IMR-90 (cell line): Measurements from ENCODE around the gene ATP6AP1. TPM values are rescaled to one million over a fixed set of nuclear protein-coding genes. Genes with fewer than 3 reads are reported as not detected.

ENCODE experiments used
- ATAC-seq: fragments of 200-7000 bp; cut with Tn5 transposase; 2 replicates; pipeline ENCODE4 v1.9.1; 2020; ENCODE audit warnings: low read depth, mild to moderate bottlenecking, moderate library complexity
- BruUV-seq: library from RNA; stranded (reverse); fragments of 400-500 nt; replicated peaks from 2 replicates; lab custom pipeline; 2021; lab: Mats Ljungman, UMichigan
- CTCF ChIA-PET: fragments of 300-600 bp; formaldehyde crosslinking; extraction: SDS; loops from one replicate; lab custom pipeline; 2021; ENCODE audit warnings: antibody characterized with exemption; lab: Yijun Ruan, JAX
- POLR2A ChIA-PET: fragments of 300-600 bp; sonication (Branson Sonifier 250); formaldehyde crosslinking; loops from one replicate; lab custom pipeline; 2022; ENCODE audit warnings: antibody characterized with exemption; ENCODE audit not compliant: unreplicated experiment; lab: Charles Lee
- DNase-seq: peaks from one replicate; pipeline ENCODE4 v3.0.0; 2013
- H2AFZ ChIP-seq: replicated peaks from 2 replicates; pipeline ENCODE3; 2013; ENCODE audit warnings: low read length, mild to moderate bottlenecking; ENCODE audit not compliant: poor library complexity
- H2AK5ac ChIP-seq: 2 replicates; pipeline ENCODE4 v1.6.1; 2013; ENCODE audit warnings: low read depth, low read length, inconsistent platforms
- H2AK9ac ChIP-seq: replicated peaks from 2 replicates; pipeline ENCODE3; 2013; ENCODE audit warnings: mild to moderate bottlenecking, low read depth, low read length, moderate library complexity; ENCODE audit not compliant: poor library complexity
- H2BK120ac ChIP-seq: 2 replicates; pipeline ENCODE4 v1.6.1; 2013; ENCODE audit warnings: low read depth, low read length, inconsistent platforms
- H2BK15ac ChIP-seq: 3 replicates; pipeline ENCODE4 v1.6.1; 2013; ENCODE audit warnings: low read depth, low read length, inconsistent platforms
- H2BK20ac ChIP-seq: 2 replicates; pipeline ENCODE4 v1.6.1; 2013; ENCODE audit warnings: low read depth, mild to moderate bottlenecking, inconsistent platforms, low read length, moderate library complexity
- H2BK5ac ChIP-seq: 2 replicates; pipeline ENCODE4 v1.6.1; 2013; ENCODE audit warnings: mild to moderate bottlenecking, low read depth, low read length, inconsistent platforms; ENCODE audit not compliant: poor library complexity, severe bottlenecking
- H3K14ac ChIP-seq: replicated peaks from 2 replicates; pipeline ENCODE4 v1.6.1; 2013; ENCODE audit warnings: low read depth, low read length, inconsistent platforms
- H3K18ac ChIP-seq: 2 replicates; pipeline ENCODE4 v1.6.1; 2013; ENCODE audit warnings: low read depth, low read length, control low read depth
- H3K23ac ChIP-seq: 2 replicates; pipeline ENCODE4 v1.6.1; 2013; ENCODE audit warnings: low read depth, low read length, inconsistent platforms
- H3K27ac ChIP-seq: 2 replicates; pipeline ENCODE4 v1.5.1; 2013; ENCODE audit warnings: mild to moderate bottlenecking, control low read depth, low read length; ENCODE audit not compliant: insufficient read depth
- H3K27me3 ChIP-seq: 2 replicates; pipeline ENCODE4 v1.6.1; 2013; ENCODE audit warnings: low read length; ENCODE audit not compliant: control insufficient read depth, insufficient read depth
- H3K36me3 ChIP-seq: 2 replicates; pipeline ENCODE4 v1.6.1; 2013; ENCODE audit warnings: low read length, mixed read lengths; ENCODE audit not compliant: control insufficient read depth, insufficient read depth
- H3K4ac ChIP-seq: 2 replicates; pipeline ENCODE4 v1.6.1; 2013; ENCODE audit warnings: low read depth, low read length, inconsistent platforms
- H3K4me1 ChIP-seq: 2 replicates; pipeline ENCODE4 v1.6.1; 2013; ENCODE audit warnings: low read length, mixed read lengths; ENCODE audit not compliant: control insufficient read depth, insufficient read depth
- H3K4me2 ChIP-seq: 2 replicates; pipeline ENCODE4 v1.6.1; 2013; ENCODE audit warnings: low read depth, mild to moderate bottlenecking, control low read depth, low read length, moderate library complexity
- H3K4me3 ChIP-seq: 2 replicates; pipeline ENCODE4 v1.5.1; 2013; ENCODE audit warnings: low read depth, mild to moderate bottlenecking, control low read depth, low read length, moderate library complexity; ENCODE audit not compliant: insufficient read depth
- H3K56ac ChIP-seq: 2 replicates; pipeline ENCODE4 v1.6.1; 2013; ENCODE audit warnings: low read length, inconsistent platforms; ENCODE audit not compliant: insufficient read depth; ENCODE audit errors: extremely low read depth
- H3K79me1 ChIP-seq, 2 experiments: 2 replicates each; pipeline ENCODE4 v1.6.1; 2013; ENCODE audit warnings: low read length in 2 of 2, inconsistent platforms in 1 of 2, low read depth in 1 of 2
- H3K9ac ChIP-seq: 2 replicates; pipeline ENCODE4 v1.6.1; 2013; ENCODE audit warnings: low read depth, low read length, control low read depth
- H3K9me1 ChIP-seq: 2 replicates; pipeline ENCODE4 v1.6.1; 2013; ENCODE audit warnings: low read length, inconsistent platforms; ENCODE audit not compliant: insufficient read depth
- H3K9me3 ChIP-seq: 2 replicates; pipeline ENCODE4 v1.6.1; 2013; ENCODE audit warnings: low read length; ENCODE audit not compliant: control insufficient read depth, insufficient read depth
- H4K20me1 ChIP-seq: 2 replicates; pipeline ENCODE4 v1.6.1; 2013; ENCODE audit warnings: low read length, inconsistent platforms; ENCODE audit not compliant: insufficient read depth
- H4K5ac ChIP-seq: 2 replicates; pipeline ENCODE4 v1.6.1; 2013; ENCODE audit warnings: mild to moderate bottlenecking, low read depth, low read length, control low read depth
- H4K8ac ChIP-seq, 2 experiments: 2 replicates each; pipeline ENCODE4 v1.6.1; 2013; ENCODE audit warnings: low read depth in 2 of 2, low read length in 2 of 2, control low read depth in 1 of 2, inconsistent platforms in 1 of 2
- H4K91ac ChIP-seq: 2 replicates; pipeline ENCODE4 v1.6.1; 2013; ENCODE audit warnings: low read depth, low read length, inconsistent platforms; ENCODE audit not compliant: insufficient read depth
- BHLHE40 ChIP-seq: fragments of 150-350 bp; IDR thresholded peaks from 2 replicates; pipeline ENCODE4 v1.6.1; 2016; ENCODE audit warnings: mild to moderate bottlenecking, low read depth, low read length
- CEBPB ChIP-seq: IDR thresholded peaks from 2 replicates; pipeline ENCODE4 v1.6.1; 2012; ENCODE audit warnings: low read depth, low read length, improper control_type of control experiment
- CHD1 ChIP-seq: IDR thresholded peaks from 2 replicates; pipeline ENCODE4 v1.6.1; 2012; ENCODE audit warnings: low read depth, low read length, improper control_type of control experiment
- FOS ChIP-seq: fragments of 150-350 bp; IDR thresholded peaks from 2 replicates; pipeline ENCODE4 v1.6.1; 2016; ENCODE audit warnings: low read depth, low read length
- MAFK ChIP-seq: IDR thresholded peaks from 2 replicates; pipeline ENCODE4 v1.6.1; 2012; ENCODE audit warnings: low read depth, low read length, improper control_type of control experiment
- MXI1 ChIP-seq: IDR thresholded peaks from 2 replicates; pipeline ENCODE4 v1.6.1; 2012; ENCODE audit warnings: low read depth, mild to moderate bottlenecking, low read length, moderate library complexity, borderline replicate concordance
- NFE2L2 ChIP-seq: fragments of 150-350 bp; IDR thresholded peaks from 2 replicates; pipeline ENCODE4 v1.6.1; 2016; ENCODE audit warnings: low read depth, mild to moderate bottlenecking, low read length
- RAD21 ChIP-seq: IDR thresholded peaks from 2 replicates; pipeline ENCODE4 v1.6.1; 2012; ENCODE audit warnings: low read length, improper control_type of control experiment
- WGBS, 2 experiments: methylation state at CpG; one replicate each; pipeline versions ENCODE4 v1.1.5 to v1.1.7; 2013; ENCODE audit warnings: missing lambda C conversion rate in 2 of 2; ENCODE audit not compliant: insufficient read length in 1 of 2; ENCODE audit errors: extremely low coverage in 2 of 2; 5-methylcytosine and 5-hydroxymethylcytosine counted together
- dilution Hi-C: fragments of 300-500 bp; cut with HindIII; formaldehyde crosslinking; loops from one replicate; pipeline ENCODE4 v1.14.3; 2018; ENCODE audit warnings: low sequenced_read_pairs; ENCODE audit not compliant: unreplicated experiment
- in situ Hi-C: fragments of 300-500 bp; cut with MboI; formaldehyde crosslinking; loops from 3 replicates; pipeline ENCODE4 v1.14.3; 2019; ENCODE audit warnings: low sequenced_read_pairs, inconsistent platforms, mixed read lengths
- intact Hi-C: fragments of 100-400 bp; cut with micrococcal nuclease; formaldehyde crosslinking; loops from 2 replicates; pipeline ENCODE4 v1.10.0; 2022
- polyA plus RNA-seq, 3 experiments: library from polyadenylated mRNA; depleted of rRNA; stranded (reverse); fragments of >200 nt; gene quantifications; 2 replicates each; pipeline ENCODE4 v1.2.3, GENCODE V29; 2012; ENCODE audit warnings: low replicate concordance in 1 of 3
- total RNA-seq: library from RNA; depleted of rRNA; stranded (reverse); fragments of >200 nt; gene quantifications from 2 replicates; pipeline ENCODE4 v1.2.3, GENCODE V29; 2012
- TF ChIP-seq, protein P1 (sequence below): conservative IDR thresholded peaks from 2 replicates; pipeline ENCODE4 v1.5.1; 2012; ENCODE audit warnings: mild to moderate bottlenecking, low read depth, low read length, improper control_type of control experiment
- TF ChIP-seq, protein P2 (sequence below): fragments of 150-350 bp; IDR thresholded peaks from 2 replicates; pipeline ENCODE4 v1.6.1; 2016; ENCODE audit warnings: low read depth, mild to moderate bottlenecking, low read length, moderate library complexity, borderline replicate concordance
- TF ChIP-seq, protein P3 (sequence below): fragments of 150-350 bp; IDR thresholded peaks from 2 replicates; pipeline ENCODE4 v1.6.1; 2017; ENCODE audit warnings: mild to moderate bottlenecking, antibody characterized with exemption, low read length, low read depth

ATP6AP1 gene
- total and polyA plus RNA-seq, 2 of the 4 experiments (the other 2 are of a cell fraction), result 13.8 to 96.7 TPM

DNA sequence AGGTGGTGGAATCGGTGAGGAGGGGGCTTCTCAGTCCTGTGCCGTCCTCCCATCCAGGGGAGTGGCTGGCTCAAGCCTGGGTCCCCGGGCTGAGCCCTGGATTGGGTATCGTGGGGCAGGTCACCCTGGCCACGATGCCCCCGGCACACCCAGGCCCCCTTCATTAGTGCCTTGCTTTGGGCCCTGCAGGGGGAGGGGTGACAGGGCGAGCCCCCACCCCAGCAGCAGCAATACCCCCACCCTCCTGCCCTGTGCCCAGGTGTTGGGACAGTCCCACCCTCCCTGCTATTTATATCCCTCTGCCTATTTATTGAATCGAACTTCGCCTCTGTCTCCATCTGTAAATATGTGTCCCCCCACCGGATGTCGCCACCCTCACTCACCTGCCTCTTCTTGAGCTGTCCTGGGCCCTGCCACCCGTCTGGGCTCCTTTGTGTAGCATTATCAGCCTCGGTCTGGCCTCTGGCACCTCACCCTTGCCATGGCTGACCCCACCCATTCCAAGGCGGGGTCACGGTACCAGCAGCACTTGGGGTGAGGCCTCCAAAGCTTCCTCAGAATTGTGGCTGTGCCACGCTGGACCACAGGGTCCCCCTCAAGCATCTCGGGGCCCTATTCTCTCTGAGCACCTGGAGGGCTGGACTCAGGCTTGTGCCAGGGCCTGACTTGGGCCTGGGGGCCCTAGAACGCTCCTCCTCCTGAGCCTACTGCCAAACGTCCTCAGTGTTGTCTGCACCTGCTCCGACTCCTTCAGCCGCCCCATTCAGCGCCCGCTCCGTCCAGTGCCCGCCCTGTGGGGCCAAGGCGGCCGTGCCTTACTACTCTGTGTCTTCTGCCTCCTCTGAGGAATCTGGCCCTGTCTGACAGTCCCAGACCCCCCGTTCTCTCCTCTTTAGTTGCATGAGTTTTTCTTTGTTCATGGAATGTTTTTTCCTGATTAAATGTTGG, 44.5 kb downstream of the ATP6AP1 start:
- H2AFZ ChIP-seq, result no peak overlapping the region
- TF ChIP-seq, protein P1, sequence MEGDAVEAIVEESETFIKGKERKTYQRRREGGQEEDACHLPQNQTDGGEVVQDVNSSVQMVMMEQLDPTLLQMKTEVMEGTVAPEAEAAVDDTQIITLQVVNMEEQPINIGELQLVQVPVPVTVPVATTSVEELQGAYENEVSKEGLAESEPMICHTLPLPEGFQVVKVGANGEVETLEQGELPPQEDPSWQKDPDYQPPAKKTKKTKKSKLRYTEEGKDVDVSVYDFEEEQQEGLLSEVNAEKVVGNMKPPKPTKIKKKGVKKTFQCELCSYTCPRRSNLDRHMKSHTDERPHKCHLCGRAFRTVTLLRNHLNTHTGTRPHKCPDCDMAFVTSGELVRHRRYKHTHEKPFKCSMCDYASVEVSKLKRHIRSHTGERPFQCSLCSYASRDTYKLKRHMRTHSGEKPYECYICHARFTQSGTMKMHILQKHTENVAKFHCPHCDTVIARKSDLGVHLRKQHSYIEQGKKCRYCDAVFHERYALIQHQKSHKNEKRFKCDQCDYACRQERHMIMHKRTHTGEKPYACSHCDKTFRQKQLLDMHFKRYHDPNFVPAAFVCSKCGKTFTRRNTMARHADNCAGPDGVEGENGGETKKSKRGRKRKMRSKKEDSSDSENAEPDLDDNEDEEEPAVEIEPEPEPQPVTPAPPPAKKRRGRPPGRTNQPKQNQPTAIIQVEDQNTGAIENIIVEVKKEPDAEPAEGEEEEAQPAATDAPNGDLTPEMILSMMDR, result no peak
- TF ChIP-seq MXI1 (no peak), CHD1 (no peak), NFE2L2 (no peak), CEBPB (no peak), RAD21 (no peak), FOS (no peak), MAFK (no peak), BHLHE40 (no peak)
- TF ChIP-seq, protein P2, sequence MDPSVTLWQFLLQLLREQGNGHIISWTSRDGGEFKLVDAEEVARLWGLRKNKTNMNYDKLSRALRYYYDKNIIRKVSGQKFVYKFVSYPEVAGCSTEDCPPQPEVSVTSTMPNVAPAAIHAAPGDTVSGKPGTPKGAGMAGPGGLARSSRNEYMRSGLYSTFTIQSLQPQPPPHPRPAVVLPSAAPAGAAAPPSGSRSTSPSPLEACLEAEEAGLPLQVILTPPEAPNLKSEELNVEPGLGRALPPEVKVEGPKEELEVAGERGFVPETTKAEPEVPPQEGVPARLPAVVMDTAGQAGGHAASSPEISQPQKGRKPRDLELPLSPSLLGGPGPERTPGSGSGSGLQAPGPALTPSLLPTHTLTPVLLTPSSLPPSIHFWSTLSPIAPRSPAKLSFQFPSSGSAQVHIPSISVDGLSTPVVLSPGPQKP, result no peak
- TF ChIP-seq, protein P3, sequence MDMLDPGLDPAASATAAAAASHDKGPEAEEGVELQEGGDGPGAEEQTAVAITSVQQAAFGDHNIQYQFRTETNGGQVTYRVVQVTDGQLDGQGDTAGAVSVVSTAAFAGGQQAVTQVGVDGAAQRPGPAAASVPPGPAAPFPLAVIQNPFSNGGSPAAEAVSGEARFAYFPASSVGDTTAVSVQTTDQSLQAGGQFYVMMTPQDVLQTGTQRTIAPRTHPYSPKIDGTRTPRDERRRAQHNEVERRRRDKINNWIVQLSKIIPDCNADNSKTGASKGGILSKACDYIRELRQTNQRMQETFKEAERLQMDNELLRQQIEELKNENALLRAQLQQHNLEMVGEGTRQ, result no peak
- no peak overlapping the region for H3K56ac ChIP-seq
- H3K9ac ChIP-seq, result no peak overlapping the region
- H2BK5ac ChIP-seq, result no peak overlapping the region
- H3K4me3 ChIP-seq, result no peak overlapping the region
- no peak overlapping the region for H2BK20ac ChIP-seq
- no peak overlapping the region for H4K8ac ChIP-seq
- intact Hi-C loops, result no loop called here
- no peak overlapping the region for H4K91ac ChIP-seq
- in situ Hi-C loops, result no loop called here
- H3K27me3 ChIP-seq, result no peaks in the 10 kb centered on the region
- H3K4me1 ChIP-seq, result no peaks in the 10 kb centered on the region
- DNase-seq (no peak), ATAC-seq (no peak)
- no peak overlapping the region for H3K18ac ChIP-seq
- no peak overlapping the region for H2AK5ac ChIP-seq
- no peak overlapping the region for H2BK120ac ChIP-seq
- CTCF ChIA-PET, result no interaction called here
- H2BK15ac ChIP-seq, result no peak overlapping the region
- H3K9me1 ChIP-seq, result no peaks in the 10 kb centered on the region
- dilution Hi-C loops, result no loop called here
- H4K20me1 ChIP-seq, result no peaks in the 10 kb centered on the region; the same call in 1 of the 2 replicates
- POLR2A ChIA-PET, result no interaction called here
- H3K9me3 ChIP-seq, result peaks cover 2% of the 10 kb centered on the region; the same call in 1 of the 2 replicates
- H4K5ac ChIP-seq, result no peak overlapping the region
- no peak overlapping the region for H3K4me2 ChIP-seq
- H3K14ac ChIP-seq, result no peak overlapping the region
- no peak overlapping the region for H3K27ac ChIP-seq
- H3K4ac ChIP-seq, result no peak overlapping the region
- H2AK9ac ChIP-seq, result no peak overlapping the region
- H3K23ac ChIP-seq, result no peak overlapping the region
- WGBS, 2 experiments, result 82% methylated on average over 17 of the region's 28 CpGs; no CpG with 5 or more reads in 1 of the 2 experiments
- no peaks in the 10 kb centered on the region; a peak in 1 of 4 replicates for H3K79me1 ChIP-seq
- peaks cover 45% of the 10 kb centered on the region for H3K36me3 ChIP-seq
- BruUV-seq, result TSS peak; percentile 38
